Heart left ventricle (tissue), 16 donors: ENCODE measurements around the gene AKR1B1. TPM values are rescaled to one million over a fixed set of nuclear protein-coding genes. Genes with fewer than 3 reads are reported as not detected.
"Not testable (repeated sequence)": the region's sequence is repeated elsewhere in the genome, so short reads cannot be mapped to it uniquely, and the experiment has no call there.

Experiments
- ATAC-seq, 4 donors: fragments of 200-7000 bp; cut with Tn5 transposase; one replicate each; pipeline ENCODE4 v1.9.1; 2020 to 2022; ENCODE audit warnings: moderate library complexity in 4 of 4, mild to moderate bottlenecking in 3 of 4, moderate number of reproducible peaks in 1 of 4
- DNase-seq, 5 donors: peaks; one replicate each; pipeline ENCODE4 v3.0.0-alpha.2; 2020
- H3K27ac ChIP-seq, 12 donors: fragments of 200-600 bp; sonication (generic) in 4 of 12; one replicate each; pipeline versions ENCODE4 v1.5.0 to v1.8.0; 2016 to 2022; ENCODE audit warnings: mild to moderate bottlenecking in 2 of 12
- H3K27me3 ChIP-seq, 9 donors: fragments of 200-600 bp; sonication (generic) in 2 of 9; one replicate each; pipeline versions ENCODE4 v1.5.1 to v1.8.0; 2016 to 2022; ENCODE audit warnings: mild to moderate bottlenecking in 3 of 9
- H3K36me3 ChIP-seq, 9 donors: fragments of 200-600 bp; sonication (generic) in 2 of 9; one replicate each; pipeline versions ENCODE4 v1.5.0 to v1.8.0; 2018 to 2022; ENCODE audit warnings: mild to moderate bottlenecking in 2 of 9
- H3K4me1 ChIP-seq, 12 donors: fragments of 200-600 bp; sonication (generic) in 4 of 12; one replicate each; pipeline versions ENCODE4 v1.5.0 to v1.8.0; 2016 to 2022; ENCODE audit warnings: mild to moderate bottlenecking in 3 of 12
- H3K4me3 ChIP-seq, 12 donors: fragments of 200-600 bp; sonication (generic) in 4 of 12; one replicate each; pipeline versions ENCODE4 v1.5.0 to v1.8.0; 2017 to 2022; ENCODE audit warnings: mild to moderate bottlenecking in 9 of 12, moderate library complexity in 4 of 12
- H3K9me3 ChIP-seq, 12 donors: fragments of 200-600 bp; sonication (generic) in 4 of 12; one replicate each; pipeline versions ENCODE4 v1.5.0 to v1.8.0; 2016 to 2022; ENCODE audit warnings: mild to moderate bottlenecking in 1 of 12
- CTCF ChIP-seq, 12 donors: fragments of 200-600 bp; sonication (generic) in 4 of 12; IDR thresholded peaks; one replicate each; pipeline versions ENCODE4 v1.5.0 to v1.8.0; 2018 to 2022; ENCODE audit warnings: antibody characterized with exemption in 12 of 12, mild to moderate bottlenecking in 5 of 12
- POLR2A ChIP-seq, 2 donors: fragments of 450-650 bp; IDR thresholded peaks; one replicate each; pipeline ENCODE4 v1.6.1; 2017; ENCODE audit warnings: antibody characterized with exemption in 2 of 2, mild to moderate bottlenecking in 2 of 2, moderate library complexity in 2 of 2
- WGBS, 4 donors: extraction: QIAGEN DNeasy Blood & Tissue Kit in 2 of 4; methylation state at CpG; one replicate each; pipeline versions ENCODE4 v1.1.5 to v1.1.7; 2013 to 2018; 5-methylcytosine and 5-hydroxymethylcytosine counted together
- intact Hi-C, 10 donors: fragments of 100-400 bp; cut with DNase I; formaldehyde crosslinking; loops; one replicate each; pipeline versions ENCODE4 v1.11.1 to v1.14.2; 2022
- polyA plus RNA-seq, 2 donors: library from polyadenylated mRNA; stranded (reverse); fragments of 200-250 nt; gene quantifications; one replicate each; pipeline ENCODE4 v1.2.3, GENCODE V29; 2013
- total RNA-seq, 9 donors: library from RNA; depleted of rRNA in 2 of 9; stranded (reverse); fragments of >200 nt in 2 of 9; fragmentation: NEBNext Ultra II Directional in 3 of 9; extraction: Animal tissue kit (Norgen Biotek cat#: 25700) in 3 of 9; gene quantifications; one replicate each; pipeline versions ENCODE4 v1.1.0 to v1.2.4, GENCODE V29; 2016 to 2023
- donor health status: ischemic (EF 13 %, LVEDD 7.1; RV severe dilation, severe dysfunction).
- donor health status: healthy with polysubstance abuse.
- donor health status: DM: no; HTN: yes; CAD: no.
- donor health status: DM: no; HTN: no; CAD: no.
- donor health status: ischemic (EF 25% LVEDD 6.9; RV normal size, moderate dysfunction).
- donor health status: ischemic (EF 25% LVEDD 5.7; RV mildly dilated, moderate dysfunction).
- donor health status: healthy.
- donor health status: DM: yes; HTN: yes; CAD: no.
- donor health status: ischemic (EF 35%, LVEDD 5.7; RV mildly dilated, moderate dysfunction).
- donor health status: nonischemic (EF 11% LVEDD 7.7; RV severe dilation, severe dysfunction).
- donor health status: DM: yes; HTN: yes; CAD: no.
- donor health status: PGD.
- donor health status: ischemic (EF 29% LVEDD 5.4; RV normal size, mild dysfunction).
- donor health status: nonischemic (EF 23%, LVEDD 6.1; RV moderate dilation, normal function).

AKR1B1 gene
- total and polyA plus RNA-seq, 11 donors = 97.0 to 335 (median 185) TPM

DNA sequence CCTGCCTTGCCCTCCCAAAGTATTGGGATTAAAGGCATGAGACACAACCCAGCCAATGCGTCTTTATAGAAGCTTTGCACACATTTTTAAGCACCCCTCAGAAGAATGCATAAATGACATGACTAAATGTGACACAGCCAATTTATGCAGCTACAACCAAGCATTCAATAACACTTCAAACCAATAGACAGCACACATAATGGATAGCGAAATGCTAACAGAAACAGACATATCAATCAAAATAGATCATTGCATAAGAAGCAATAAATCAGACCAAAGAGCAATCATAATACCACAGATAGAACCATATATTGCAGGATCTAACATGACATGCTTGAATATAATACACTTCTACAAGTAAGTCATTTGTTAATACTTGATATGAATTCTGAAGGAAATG, 34.2 kb upstream of the AKR1B1 start:
- intact Hi-C loops = no loop called here
- H3K9me3 ChIP-seq = peaks cover 0 to 1% (median 0%) of the 10 kb centered on the region in 12 donors
- no peak overlapping the region for H3K4me3 ChIP-seq
- no peak for DNase-seq
- TF ChIP-seq POLR2A (IDR thresholded peaks at IDR 0.05) (no peak), CTCF (IDR thresholded peaks at IDR 0.05) (no peak)
- 72 to 88% (median 77%) methylated on average over 2 of the region's 2 CpGs for WGBS, 4 donors
- H3K4me1 ChIP-seq = no peaks in the 10 kb centered on the region
- ATAC-seq = no peak
- H3K27me3 ChIP-seq = peaks cover 0 to 3% (median 0%) of the 10 kb centered on the region in 9 donors
- H3K36me3 ChIP-seq = no peaks in the 10 kb centered on the region
- H3K27ac ChIP-seq = no peak overlapping the region

GRCh38 chr7:134487721-134488120, 28.8 kb upstream of the AKR1B1 start:
- DNase-seq, H3K36me3 ChIP-seq, ATAC-seq, H3K27ac ChIP-seq, intact Hi-C loops, H3K4me1 ChIP-seq, H3K27me3 ChIP-seq, H3K4me3 ChIP-seq: not testable (repeated sequence)
- H3K9me3 ChIP-seq = peaks cover 0 to 20% (median 4%) of the 10 kb centered on the region in 12 donors
- WGBS, 4 donors = 76 to 85% (median 80%) methylated on average over 4 of the region's 4 CpGs

DNA sequence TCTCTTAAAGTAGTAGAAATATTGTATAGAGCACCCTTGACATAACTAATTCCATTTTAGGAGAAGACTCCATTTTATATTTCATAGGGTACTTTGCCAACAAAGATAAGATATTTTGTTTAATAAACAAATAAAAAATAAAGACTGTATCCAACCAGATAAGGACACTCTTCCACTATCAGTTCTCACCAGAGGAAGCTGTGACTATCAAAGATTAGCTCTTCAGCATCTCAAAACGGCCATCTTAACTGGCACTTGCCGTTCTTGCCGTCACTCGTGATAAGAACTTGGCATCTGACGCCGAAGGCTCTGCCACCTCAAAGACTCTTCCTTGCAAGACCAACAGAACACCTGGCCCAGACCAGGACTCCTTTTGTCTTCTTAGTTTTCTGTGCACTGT, 26.3 kb upstream of the AKR1B1 start:
- no peaks in the 10 kb centered on the region for H3K27me3 ChIP-seq
- TF ChIP-seq POLR2A (IDR thresholded peaks at IDR 0.05) (no peak), CTCF (IDR thresholded peaks at IDR 0.05) (no peak)
- no peak overlapping the region for H3K4me3 ChIP-seq
- no peaks in the 10 kb centered on the region for H3K36me3 ChIP-seq
- WGBS, 4 donors = 31 to 37% (median 33%) methylated on average over 6 of the region's 6 CpGs
- H3K27ac ChIP-seq = no peak overlapping the region
- intact Hi-C loops = no loop called here
- peaks cover 0 to 20% (median 4%) of the 10 kb centered on the region in 12 donors for H3K9me3 ChIP-seq
- peaks cover 0 to 11% (median 3%) of the 10 kb centered on the region in 12 donors for H3K4me1 ChIP-seq
- ATAC-seq (no peak), DNase-seq (no peak)

- Histone ChIP-seq H3K27ac (no peak overlapping the region), H3K36me3 (no peaks in the 10 kb centered on the region), H3K4me1 (peaks cover 0 to 14% (median 5%) of the 10 kb centered on the region in 12 donors), H3K9me3 (peaks cover 0 to 20% (median 4%) of the 10 kb centered on the region in 12 donors), H3K27me3 (no peaks in the 10 kb centered on the region), H3K4me3 (no peak overlapping the region)
- WGBS, 4 donors = 86 to 96% (median 94%) methylated on average over 2 of the region's 2 CpGs
- no peak for TF ChIP-seq CTCF (IDR thresholded peaks at IDR 0.05)
- TF ChIP-seq POLR2A (IDR thresholded peaks at IDR 0.05) = no peak
- DNase-seq = no peak
- ATAC-seq = no peak
- intact Hi-C loops = no loop called here
These were observed 24.4 kb upstream of the AKR1B1 start for GRCh38 chr7:134483296-134483695.

DNA sequence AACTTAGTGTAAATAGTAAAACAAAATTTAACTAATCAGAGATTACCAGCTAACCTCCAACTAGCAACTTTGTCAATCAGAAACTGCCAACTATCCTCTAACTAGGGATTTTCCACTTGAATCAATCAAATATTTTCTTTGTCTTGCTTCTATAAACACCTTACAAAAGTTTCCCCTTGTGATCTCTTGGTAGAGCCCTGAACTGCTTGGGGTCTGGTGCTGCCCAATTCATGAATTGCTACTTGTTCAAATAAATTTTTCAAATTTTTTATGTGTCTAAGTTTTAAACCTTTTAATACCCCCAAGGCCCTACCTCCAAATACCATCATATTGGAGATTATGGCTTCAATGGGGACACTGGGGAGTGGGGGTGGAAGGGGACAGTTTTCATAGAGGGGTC, 24.0 kb upstream of the AKR1B1 start:
- H3K4me1 ChIP-seq = peaks cover 0 to 14% (median 5%) of the 10 kb centered on the region in 12 donors
- H3K27ac ChIP-seq = no peak overlapping the region
- TF ChIP-seq CTCF (IDR thresholded peaks at IDR 0.05) = no peak
- no peak for TF ChIP-seq POLR2A (IDR thresholded peaks at IDR 0.05)
- no peaks in the 10 kb centered on the region for H3K27me3 ChIP-seq
- no peaks in the 10 kb centered on the region for H3K36me3 ChIP-seq
- intact Hi-C loops = no loop called here
- DNase-seq (no peak), ATAC-seq (no peak)
- peaks cover 0 to 18% (median 3%) of the 10 kb centered on the region in 12 donors for H3K9me3 ChIP-seq
- no peak overlapping the region for H3K4me3 ChIP-seq
